ENCODE results near the gene IFT52. TPM values are rescaled to one million over a fixed set of nuclear protein-coding genes. Genes with fewer than 3 reads are reported as not detected.
A peak's percentile ranks its signal among the peaks of the same experiment; 100 is the strongest.

The IFT52 gene
- total RNA-seq, 2 experiments from 2014 or later = 22.7 to 24.7 TPM

GRCh38 chr20:43662943-43663655 is 72.4 kb downstream of the IFT52 start:
- BruUV-seq (replicated peaks) = no TSS peak
- POLR2A ChIA-PET = interaction anchor here (0.7 to 1.0 kb wide), 2 partner anchors 19 to 93 kb away, joined by 3 to 4 read pairs; no protein-coding TSS in a partner anchor

GRCh38 chr20:43665466-43666176 is 74.9 kb downstream of the IFT52 start:
- intact Hi-C loops (cut with micrococcal nuclease; ENCODE audit: unreplicated experiment) = loop anchor here (2.0 kb wide), 1 partner anchor 45 kb away; no protein-coding TSS in a partner anchor

More at GRCh38 chr20:43662943-43663655, 72.4 kb downstream of the IFT52 start:
- no peaks in the 10 kb centered on the region; the same call in 1 of the 2 replicates for H4K20me1 ChIP-seq (ENCODE audit: insufficient read depth, low read length)
- CTCF ChIA-PET (ENCODE audit: unreplicated experiment) = no interaction called here
- peaks cover 45% of the 10 kb centered on the region for H3K4me1 ChIP-seq (ENCODE audit: insufficient read depth, low read length, poor library complexity, severe bottlenecking)
- TF ChIP-seq EZH2phosphoT487 (IDR thresholded peaks at IDR 0.05; ENCODE audit: borderline replicate concordance, low read depth, low read length) (no peak), CTCF (conservative IDR thresholded peaks at IDR 0.05; ENCODE audit: low read length) (no peak)
- H3K9me2 ChIP-seq (ENCODE audit: insufficient read depth, low read length) = no peaks in the 10 kb centered on the region
- intact Hi-C loops (cut with micrococcal nuclease; ENCODE audit: unreplicated experiment) = no loop called here
- H3K27ac ChIP-seq (ENCODE audit: low read depth, low read length, poor library complexity, severe bottlenecking) = no peak overlapping the region
- H3K4me2 ChIP-seq (ENCODE audit: low read length) = peak overlapping the region; percentile 14; the same call in 1 of the 2 replicates
- H3K9me3 ChIP-seq (ENCODE audit: low read length) = no peaks in the 10 kb centered on the region
- H3K4me3 ChIP-seq (ENCODE audit: low read depth, low read length, poor library complexity, severe bottlenecking) = no peak overlapping the region
- no peak overlapping the region for H2AFZ ChIP-seq (ENCODE audit: low read length)
- peaks cover 10% of the 10 kb centered on the region for H3K79me2 ChIP-seq (ENCODE audit: insufficient read depth, low read depth, low read length)
- DNase-seq (ENCODE audit: low spot score) = no peak
- H3K36me3 ChIP-seq (ENCODE audit: insufficient read depth, low read length) = peaks cover 9% of the 10 kb centered on the region

More at GRCh38 chr20:43665466-43666176, 74.9 kb downstream of the IFT52 start:
- Histone ChIP-seq H3K9me2 (ENCODE audit: insufficient read depth, low read length) (no peaks in the 10 kb centered on the region), H4K20me1 (ENCODE audit: insufficient read depth, low read length) (peaks cover 24% of the 10 kb centered on the region; the same call in 1 of the 2 replicates), H3K79me2 (ENCODE audit: insufficient read depth, low read depth, low read length) (peaks cover 35% of the 10 kb centered on the region), H3K4me2 (ENCODE audit: low read length) (peak overlapping the region; percentile 61), H3K27ac (ENCODE audit: low read depth, low read length, poor library complexity, severe bottlenecking) (peak overlapping the region; percentile 30), H2AFZ (ENCODE audit: low read length) (peak overlapping the region; percentile 73; the same call in 1 of the 2 replicates), H3K9me3 (ENCODE audit: low read length) (no peaks in the 10 kb centered on the region), H3K4me3 (ENCODE audit: low read depth, low read length, poor library complexity, severe bottlenecking) (no peak overlapping the region), H3K36me3 (ENCODE audit: insufficient read depth, low read length) (peaks cover 34% of the 10 kb centered on the region), H3K4me1 (ENCODE audit: insufficient read depth, low read length, poor library complexity, severe bottlenecking) (peaks cover 59% of the 10 kb centered on the region)
- no TSS peak for BruUV-seq (replicated peaks)
- DNase-seq (ENCODE audit: low spot score) = no peak
- TF ChIP-seq CTCF (conservative IDR thresholded peaks at IDR 0.05; ENCODE audit: low read length) (no peak), EZH2phosphoT487 (IDR thresholded peaks at IDR 0.05; ENCODE audit: borderline replicate concordance, low read depth, low read length) (no peak)
- ChIA-PET CTCF (ENCODE audit: unreplicated experiment) (no interaction called here), POLR2A (no interaction called here)

Measured in OCI-LY7 (cell line).